Measurements from ENCODE around the gene DNM3.

DNA sequence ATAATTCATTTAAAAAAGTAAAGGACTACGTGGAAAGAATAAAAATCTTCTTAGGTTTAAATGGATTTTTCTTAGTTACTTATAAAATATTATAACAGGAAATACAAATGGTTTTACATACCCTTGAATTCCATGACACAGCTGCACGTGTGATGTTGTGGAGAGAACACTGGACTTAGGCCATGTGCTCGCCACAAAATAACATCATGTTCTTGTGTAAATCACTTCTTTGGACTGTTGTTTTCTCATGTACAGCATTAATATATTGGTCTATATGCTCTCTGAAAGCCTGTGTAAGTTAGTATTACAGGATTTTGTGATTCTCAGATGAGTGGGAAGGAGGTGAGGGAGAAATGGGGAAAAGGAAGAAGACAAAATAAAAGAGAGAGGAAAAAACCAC, 228.2 kb downstream of the DNM3 start:
- TF ChIP-seq EZH2 (IDR thresholded peaks at IDR 0.05; ENCODE audit: insufficient read depth, poor library complexity, severe bottlenecking) (no peak), EZH2phosphoT487 (IDR thresholded peaks at IDR 0.05; ENCODE audit: insufficient read depth, low read depth) (no peak)

All from GM23248 (cell line).